Endothelial cell of umbilical vein (primary cell): Measurements from ENCODE around the gene UBE2QL1. TPM values are rescaled to one million over a fixed set of nuclear protein-coding genes. Genes with fewer than 3 reads are reported as not detected.

Experiments
- BruUV-seq: library from RNA; stranded (reverse); fragments of 400-500 nt; replicated peaks from 2 replicates; lab custom pipeline; 2021; lab: Mats Ljungman, UMichigan
- CTCF ChIA-PET: fragments of 300-600, 350-600 bp; sonication (Branson Sonifier 250); formaldehyde crosslinking; loops from one replicate; lab custom pipeline; 2021; ENCODE audit warnings: antibody characterized with exemption, inconsistent platforms; lab: Charles Lee
- POLR2A ChIA-PET: fragments of 300-600, 350-600 bp; sonication (Branson Sonifier 250); formaldehyde crosslinking; loops from one replicate; lab custom pipeline; 2021; ENCODE audit warnings: antibody characterized with exemption, inconsistent platforms; lab: Charles Lee
- DNase-seq: peaks from one replicate; pipeline ENCODE4 v3.0.0-alpha.2; 2011; ENCODE audit warnings: low read depth, low spot score
- FAIRE-seq: peaks from 2 replicates; lab custom pipeline; 2011; peaks lifted over from hg19 to GRCh38; lab: Jason Lieb, UNC
- H2AFZ ChIP-seq: 2 replicates; pipeline ENCODE4 v1.6.0; 2012; ENCODE audit warnings: low read depth, low read length, control low read depth, inconsistent platforms
- H3K27ac ChIP-seq: 2 replicates; pipeline ENCODE4 v1.5.1; 2011; ENCODE audit warnings: low read depth, mild to moderate bottlenecking, control low read depth, low read length, moderate library complexity; ENCODE audit not compliant: insufficient read depth
- H3K27me3 ChIP-seq, 2 experiments: 2 replicates each; pipeline versions ENCODE4 v1.6.0 to v1.6.1; 2011; ENCODE audit warnings: low read length in 2 of 2, mixed read lengths in 1 of 2; ENCODE audit not compliant: control insufficient read depth in 2 of 2, insufficient read depth in 2 of 2
- H3K36me3 ChIP-seq, 2 experiments: 2 replicates in 1 of 2; 3 replicates in 1 of 2; pipeline ENCODE4 v1.5.1; 2011; ENCODE audit warnings: low read length in 2 of 2, mild to moderate bottlenecking in 1 of 2, moderate library complexity in 1 of 2; ENCODE audit not compliant: control insufficient read depth in 2 of 2, insufficient read depth in 2 of 2; ENCODE audit errors: extremely low read depth in 1 of 2
- H3K4me1 ChIP-seq: 3 replicates; pipeline ENCODE4 v1.5.1; 2011; ENCODE audit warnings: mild to moderate bottlenecking, low read length; ENCODE audit not compliant: control insufficient read depth, insufficient read depth; ENCODE audit errors: extremely low read depth
- H3K4me2 ChIP-seq: 2 replicates; pipeline ENCODE4 v1.6.1; 2011; ENCODE audit warnings: low read length, control low read depth, mixed read lengths; ENCODE audit not compliant: insufficient read depth
- H3K4me3 ChIP-seq, 3 experiments: fragments of 200-600 bp in 1 of 3; sonication (generic), shearing (Covaris generic) in 1 of 3; replicated peaks in 1 of 3; 2 replicates each; pipeline ENCODE4 v1.5.1; 2011 to 2016; ENCODE audit warnings: control low read depth in 3 of 3, low read length in 3 of 3, mild to moderate bottlenecking in 2 of 3, inconsistent platforms in 1 of 3, low read depth in 1 of 3, moderate library complexity in 1 of 3; ENCODE audit not compliant: insufficient read depth in 1 of 3
- H3K79me2 ChIP-seq: 2 replicates; pipeline ENCODE4 v1.6.0; 2012; ENCODE audit warnings: low read length, inconsistent platforms; ENCODE audit not compliant: control insufficient read depth, insufficient read depth
- H3K9ac ChIP-seq: replicated peaks from 2 replicates; pipeline ENCODE3; 2011; ENCODE audit warnings: low read length, control low read depth; ENCODE audit not compliant: insufficient read depth; ENCODE audit errors: extremely low read depth
- H3K9me1 ChIP-seq: replicated peaks from 3 replicates; pipeline ENCODE4 v1.6.0; 2011; ENCODE audit warnings: mild to moderate bottlenecking, low read length; ENCODE audit not compliant: control insufficient read depth, insufficient read depth; ENCODE audit errors: extremely low read depth
- H3K9me3 ChIP-seq: replicated peaks from 2 replicates; pipeline ENCODE4 v1.5.1; 2012; ENCODE audit warnings: low read length, inconsistent platforms; ENCODE audit not compliant: control insufficient read depth, insufficient read depth
- H4K20me1 ChIP-seq: replicated peaks from 2 replicates; pipeline ENCODE3; 2011; ENCODE audit warnings: mild to moderate bottlenecking, low read length; ENCODE audit not compliant: control insufficient read depth, insufficient read depth; ENCODE audit errors: extremely low read depth
- FOS ChIP-seq: IDR thresholded peaks from 2 replicates; pipeline ENCODE4 v1.6.1; 2011; ENCODE audit warnings: mild to moderate bottlenecking, low read length, moderate library complexity, borderline replicate concordance; ENCODE audit not compliant: insufficient read depth
- JUN ChIP-seq: IDR thresholded peaks from 2 replicates; pipeline ENCODE4 v1.6.1; 2011; ENCODE audit warnings: borderline replicate concordance, low read depth; ENCODE audit not compliant: insufficient read length, insufficient read depth
- MYC ChIP-seq: IDR thresholded peaks from one replicate; pipeline ENCODE4 v1.6.1; 2011; ENCODE audit warnings: mild to moderate bottlenecking, low read depth, low read length
- POLR2A ChIP-seq: IDR thresholded peaks from 2 replicates; pipeline ENCODE4 v1.6.1; 2012; ENCODE audit warnings: low read depth, mild to moderate bottlenecking, control low read depth, low read length
- POLR2AphosphoS5 ChIP-seq: IDR thresholded peaks from 2 replicates; pipeline ENCODE4 v1.6.1; 2012; ENCODE audit warnings: low read depth, mild to moderate bottlenecking, control low read depth, low read length, moderate library complexity; ENCODE audit not compliant: insufficient read depth
- dilution Hi-C: fragments of 300-500 bp; cut with MboI; formaldehyde crosslinking; loops from one replicate; pipeline ENCODE4 v1.15.0; 2019; ENCODE audit warnings: low sequenced_read_pairs; ENCODE audit not compliant: extremely low pct_ligation_motif_present
- intact Hi-C: fragments of 100-400 bp; cut with micrococcal nuclease; formaldehyde crosslinking; loops from one replicate; pipeline ENCODE4 v1.10.0; 2022
- polyA plus RNA-seq, 4 experiments: library from polyadenylated mRNA; depleted of rRNA in 3 of 4; stranded (reverse) in 3 of 4; unstranded in 1 of 4; fragments of >200 nt; gene quantifications; 2 replicates each; pipeline versions ENCODE4 v1.2.1 to v1.2.3, GENCODE V29; 2011 to 2012; ENCODE audit warnings: missing spikeins in 1 of 4
- total RNA-seq: library from RNA; stranded (reverse); gene quantifications from 2 replicates; pipeline ENCODE4 v1.2.3, GENCODE V29; 2021
- TF ChIP-seq, protein P1 (sequence below): IDR thresholded peaks from 2 replicates; pipeline ENCODE4 v1.6.1; 2011; ENCODE audit not compliant: insufficient read depth, insufficient read length

UBE2QL1 gene
- total and polyA plus RNA-seq, 2 donors (not counting 3 experiments of a cell fraction or from before 2014, with no cell fraction given), result 0.04 to 0.15 TPM

GRCh38 chr5:6446626-6447309, 1.9 kb upstream of the UBE2QL1 start:
- Histone ChIP-seq H3K27ac (no peak overlapping the region), H2AFZ (no peak overlapping the region), H4K20me1 (no peaks in the 10 kb centered on the region), H3K4me1 (peaks cover 5% of the 10 kb centered on the region), H3K4me2 (no peak overlapping the region), H3K27me3 (peaks cover 22 to 30% of the 10 kb centered on the region in 2 experiments), H3K4me3 (no peak overlapping the region), H3K79me2 (no peaks in the 10 kb centered on the region), H3K9me3 (no peaks in the 10 kb centered on the region), H3K9me1 (no peaks in the 10 kb centered on the region), H3K9ac (no peak overlapping the region), H3K36me3 (no peaks in the 10 kb centered on the region)
- TF ChIP-seq, protein P1, sequence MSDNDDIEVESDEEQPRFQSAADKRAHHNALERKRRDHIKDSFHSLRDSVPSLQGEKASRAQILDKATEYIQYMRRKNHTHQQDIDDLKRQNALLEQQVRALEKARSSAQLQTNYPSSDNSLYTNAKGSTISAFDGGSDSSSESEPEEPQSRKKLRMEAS, result no peak
- TF ChIP-seq MYC (no peak), POLR2A (no peak), FOS (no peak), POLR2AphosphoS5 (no peak), JUN (no peak)
- intact Hi-C loops (no loop called here), dilution Hi-C loops (no loop called here)
- ChIA-PET CTCF (interaction anchor here (3.9 kb wide), 1 partner anchor 12 kb away, joined by 20 read pairs; no protein-coding TSS in a partner anchor), POLR2A (no interaction called here)
- peak; percentile 12 for FAIRE-seq
- BruUV-seq, result no TSS peak
- no peak for DNase-seq
